ENCODE data around the gene SEPHS2.

Gene SEPHS2

GRCh38 chr16:30416624-30417528, 28.8 kb downstream of the SEPHS2 start:
- Histone ChIP-seq H3K4me1 (peaks cover 54% of the 10 kb centered on the region), H3K27me3 (no peaks in the 10 kb centered on the region), H3K27ac (peak overlapping the region; percentile 81), H3K4me3 (peak overlapping the region; percentile 70), H3K36me3 (peaks cover 80% of the 10 kb centered on the region), H3K9ac (peak overlapping the region; percentile 77), H4K20me1 (peaks cover 92% of the 10 kb centered on the region), H3K4me2 (peak overlapping the region; percentile 91), H3K9me3 (no peaks in the 10 kb centered on the region)
- TF ChIP-seq Cebpa-rat (IDR thresholded peaks at IDR 0.05), result no peak

- Histone ChIP-seq H3K27ac (no peak overlapping the region), H3K4me2 (peak overlapping the region; percentile 91; the same call in 1 of the 2 replicates), H3K27me3 (no peaks in the 10 kb centered on the region), H3K4me1 (peaks cover 62% of the 10 kb centered on the region), H4K20me1 (peaks cover 94% of the 10 kb centered on the region), H3K9ac (no peak overlapping the region), H3K9me3 (no peaks in the 10 kb centered on the region), H3K36me3 (peaks cover 80% of the 10 kb centered on the region), H3K4me3 (no peak overlapping the region)
- TF ChIP-seq Cebpa-rat (IDR thresholded peaks at IDR 0.05), result no peak
Observed at GRCh38 chr16:30416047-30416603, 29.5 kb downstream of the SEPHS2 start.

GRCh38 chr16:30414159-30414558, 31.5 kb downstream of the SEPHS2 start:
- H3K4me2 ChIP-seq, result no peak overlapping the region
- no peaks in the 10 kb centered on the region for H3K27me3 ChIP-seq
- H3K9ac ChIP-seq, result no peak overlapping the region
- no peak for TF ChIP-seq Cebpa-rat (IDR thresholded peaks at IDR 0.05)
- no peak overlapping the region for H3K27ac ChIP-seq
- peaks cover 78% of the 10 kb centered on the region for H3K4me1 ChIP-seq
- no peaks in the 10 kb centered on the region for H3K9me3 ChIP-seq
- H4K20me1 ChIP-seq, result peaks cover 91% of the 10 kb centered on the region
- H3K36me3 ChIP-seq, result peaks cover 75% of the 10 kb centered on the region
- no peak overlapping the region for H3K4me3 ChIP-seq

GRCh38 chr16:30413112-30413806, 32.4 kb downstream of the SEPHS2 start:
- H3K4me2 ChIP-seq, result 0 out of 2 replicates have a peak overlapping the region, but pooled peaks have one; percentile 93
- H3K9ac ChIP-seq, result no peak overlapping the region
- no peak for TF ChIP-seq Cebpa-rat (IDR thresholded peaks at IDR 0.05)
- H3K9me3 ChIP-seq, result no peaks in the 10 kb centered on the region
- peaks cover 79% of the 10 kb centered on the region for H3K4me1 ChIP-seq
- H3K27me3 ChIP-seq, result no peaks in the 10 kb centered on the region
- H3K36me3 ChIP-seq, result peaks cover 66% of the 10 kb centered on the region
- H4K20me1 ChIP-seq, result peaks cover 82% of the 10 kb centered on the region
- H3K4me3 ChIP-seq, result no peak overlapping the region
- H3K27ac ChIP-seq, result no peak overlapping the region

- peak overlapping the region; percentile 94 for H3K27ac ChIP-seq
- peaks cover 80% of the 10 kb centered on the region for H3K4me1 ChIP-seq
- H3K9me3 ChIP-seq, result no peaks in the 10 kb centered on the region
- peaks cover 49% of the 10 kb centered on the region for H4K20me1 ChIP-seq
- peaks cover 46% of the 10 kb centered on the region for H3K36me3 ChIP-seq
- H3K9ac ChIP-seq, result peak overlapping the region; percentile 93
- TF ChIP-seq Cebpa-rat (IDR thresholded peaks at IDR 0.05), result no peak
- peak overlapping the region; percentile 93 for H3K4me2 ChIP-seq
- peak overlapping the region; percentile 84 for H3K4me3 ChIP-seq
- H3K27me3 ChIP-seq, result no peaks in the 10 kb centered on the region
Observed at GRCh38 chr16:30409125-30410060, 36.3 kb downstream of the SEPHS2 start.

GRCh38 chr16:30407804-30408534, 37.7 kb downstream of the SEPHS2 start:
- no peaks in the 10 kb centered on the region for H3K27me3 ChIP-seq
- H3K4me3 ChIP-seq, result peak overlapping the region; percentile 84
- peaks cover 31% of the 10 kb centered on the region for H3K36me3 ChIP-seq
- H3K4me2 ChIP-seq, result peak overlapping the region; percentile 93
- peak overlapping the region; percentile 93 for H3K9ac ChIP-seq
- H3K27ac ChIP-seq, result peak overlapping the region; percentile 94
- H4K20me1 ChIP-seq, result peaks cover 35% of the 10 kb centered on the region
- peaks cover 67% of the 10 kb centered on the region for H3K4me1 ChIP-seq
- TF ChIP-seq Cebpa-rat (IDR thresholded peaks at IDR 0.05), result no peak
- H3K9me3 ChIP-seq, result no peaks in the 10 kb centered on the region

GRCh38 chr16:30407102-30407803, 38.4 kb downstream of the SEPHS2 start, which contains the start of gene ZNF771:
ZNF771 (plus strand) TSS chr16:30407606; CDS start chr16:30408054, 448 bp downstream.
- H3K27ac ChIP-seq, result peak within 1 kb of the TSS; percentile 94
- H3K4me2 ChIP-seq, result peak within 1 kb of the TSS; percentile 93
- peak within 1 kb of the TSS; percentile 84 for H3K4me3 ChIP-seq
- peaks cover 27% of the 10 kb centered on the region for H4K20me1 ChIP-seq
- no peak for TF ChIP-seq Cebpa-rat (IDR thresholded peaks at IDR 0.05)
- peaks cover 60% of the 10 kb centered on the region for H3K4me1 ChIP-seq
- peaks cover 24% of the 10 kb centered on the region for H3K36me3 ChIP-seq
- no peaks in the 10 kb centered on the region for H3K9me3 ChIP-seq
- no peaks in the 10 kb centered on the region for H3K27me3 ChIP-seq
- H3K9ac ChIP-seq, result peak within 1 kb of the TSS; percentile 93

- peak overlapping the region; percentile 93 for H3K9ac ChIP-seq
- H3K4me2 ChIP-seq, result peak overlapping the region; percentile 93
- H3K27me3 ChIP-seq, result no peaks in the 10 kb centered on the region
- TF ChIP-seq Cebpa-rat (IDR thresholded peaks at IDR 0.05), result no peak
- H3K27ac ChIP-seq, result peak overlapping the region; percentile 94
- H3K4me1 ChIP-seq, result peaks cover 59% of the 10 kb centered on the region
- H3K9me3 ChIP-seq, result no peaks in the 10 kb centered on the region
- peaks cover 22% of the 10 kb centered on the region for H4K20me1 ChIP-seq
- H3K36me3 ChIP-seq, result peaks cover 19% of the 10 kb centered on the region
- peak overlapping the region; percentile 84 for H3K4me3 ChIP-seq
Observed at GRCh38 chr16:30406795-30407101, 38.9 kb downstream of the SEPHS2 start.
